T-helper 1 cell treated with Interleukin-12 subunit alpha and Interleukin-12 subunit beta and Interleukin-4 antibody, amounts not matched to agents 30 μg/mL and 1 μg/mL, for 36 hours (primary cell): ENCODE data around the gene ANO9.
"Not testable (repeated sequence)": the region's sequence is repeated elsewhere in the genome, so short reads cannot be mapped to it uniquely, and the experiment has no call there.

Experiments used
- H3K27ac Mint-ChIP-seq: one replicate; pipeline ENCODE4 v1.8.0; 2021; ENCODE audit warnings: mild to moderate bottlenecking, mixed read lengths
- H3K27me3 Mint-ChIP-seq: one replicate; pipeline ENCODE4 v1.8.0; 2021; ENCODE audit warnings: low read depth, mixed read lengths
- H3K36me3 Mint-ChIP-seq: one replicate; pipeline ENCODE4 v1.8.0; 2021; ENCODE audit warnings: low read depth, mixed read lengths
- H3K4me1 Mint-ChIP-seq: one replicate; pipeline ENCODE4 v1.8.0; 2021; ENCODE audit warnings: low read depth, mixed read lengths
- H3K4me3 Mint-ChIP-seq: one replicate; pipeline ENCODE4 v1.8.0; 2021; ENCODE audit warnings: mild to moderate bottlenecking, moderate library complexity, mixed read lengths
- H3K9me3 Mint-ChIP-seq: one replicate; pipeline ENCODE4 v1.8.0; 2021; ENCODE audit warnings: mixed read lengths

The ANO9 gene

GRCh38 chr11:393219-394033, 48.4 kb downstream of the ANO9 start:
- no peaks in the 10 kb centered on the region for H3K36me3 Mint-ChIP-seq
- H3K27ac Mint-ChIP-seq: no peak overlapping the region
- H3K4me3 Mint-ChIP-seq: no peak overlapping the region
- no peaks in the 10 kb centered on the region for H3K9me3 Mint-ChIP-seq
- H3K4me1 Mint-ChIP-seq: no peaks in the 10 kb centered on the region
- H3K27me3 Mint-ChIP-seq: peaks cover under 1% of the 10 kb centered on the region

GRCh38 chr11:392102-392777, 49.6 kb downstream of the ANO9 start:
- H3K4me3 Mint-ChIP-seq: no peak overlapping the region
- H3K27ac Mint-ChIP-seq: no peak overlapping the region
- peaks cover under 1% of the 10 kb centered on the region for H3K9me3 Mint-ChIP-seq
- no peaks in the 10 kb centered on the region for H3K4me1 Mint-ChIP-seq
- H3K36me3 Mint-ChIP-seq: no peaks in the 10 kb centered on the region
- peaks cover 8% of the 10 kb centered on the region for H3K27me3 Mint-ChIP-seq

GRCh38 chr11:391117-392017, 50.4 kb downstream of the ANO9 start:
- H3K27me3 Mint-ChIP-seq: peaks cover 8% of the 10 kb centered on the region
- no peaks in the 10 kb centered on the region for H3K36me3 Mint-ChIP-seq
- peaks cover 7% of the 10 kb centered on the region for H3K9me3 Mint-ChIP-seq
- H3K4me1 Mint-ChIP-seq: no peaks in the 10 kb centered on the region
- no peak overlapping the region for H3K4me3 Mint-ChIP-seq
- no peak overlapping the region for H3K27ac Mint-ChIP-seq

- Mint-ChIP-seq H3K36me3 (no peaks in the 10 kb centered on the region), H3K4me1 (no peaks in the 10 kb centered on the region), H3K27ac (no peak overlapping the region), H3K9me3 (peaks cover 7% of the 10 kb centered on the region), H3K4me3 (no peak overlapping the region), H3K27me3 (peaks cover 8% of the 10 kb centered on the region)
Measured at GRCh38 chr11:390175-390574, 51.6 kb downstream of the ANO9 start.

- not testable (repeated sequence) for H3K4me3 Mint-ChIP-seq, H3K36me3 Mint-ChIP-seq, H3K4me1 Mint-ChIP-seq, H3K27ac Mint-ChIP-seq, H3K9me3 Mint-ChIP-seq, H3K27me3 Mint-ChIP-seq
Measured at GRCh38 chr11:389369-389768, 52.4 kb downstream of the ANO9 start.

- H3K4me3 Mint-ChIP-seq: no peak overlapping the region
- peaks cover 7% of the 10 kb centered on the region for H3K9me3 Mint-ChIP-seq
- H3K4me1 Mint-ChIP-seq: no peaks in the 10 kb centered on the region
- no peak overlapping the region for H3K27ac Mint-ChIP-seq
- no peaks in the 10 kb centered on the region for H3K36me3 Mint-ChIP-seq
- peaks cover 8% of the 10 kb centered on the region for H3K27me3 Mint-ChIP-seq
Measured at GRCh38 chr11:387193-387793, 54.5 kb downstream of the ANO9 start.

- no peaks in the 10 kb centered on the region for H3K36me3 Mint-ChIP-seq
- H3K9me3 Mint-ChIP-seq: peaks cover 7% of the 10 kb centered on the region
- H3K4me3 Mint-ChIP-seq: no peak overlapping the region
- no peaks in the 10 kb centered on the region for H3K4me1 Mint-ChIP-seq
- H3K27me3 Mint-ChIP-seq: peaks cover 8% of the 10 kb centered on the region
- no peak overlapping the region for H3K27ac Mint-ChIP-seq
Measured at GRCh38 chr11:386483-386882, 55.3 kb downstream of the ANO9 start.

GRCh38 chr11:385594-386351, 56.0 kb downstream of the ANO9 start:
- Mint-ChIP-seq H3K27me3 (peaks cover 8% of the 10 kb centered on the region), H3K36me3 (no peaks in the 10 kb centered on the region), H3K27ac (no peak overlapping the region), H3K4me1 (no peaks in the 10 kb centered on the region), H3K9me3 (peaks cover 7% of the 10 kb centered on the region), H3K4me3 (no peak overlapping the region)

GRCh38 chr11:384511-384910, 57.3 kb downstream of the ANO9 start:
- H3K27me3 Mint-ChIP-seq: peaks cover 8% of the 10 kb centered on the region
- H3K4me3 Mint-ChIP-seq: no peak overlapping the region
- H3K4me1 Mint-ChIP-seq: no peaks in the 10 kb centered on the region
- no peaks in the 10 kb centered on the region for H3K36me3 Mint-ChIP-seq
- H3K9me3 Mint-ChIP-seq: peaks cover 7% of the 10 kb centered on the region
- H3K27ac Mint-ChIP-seq: no peak overlapping the region

GRCh38 chr11:383431-383830, 58.4 kb downstream of the ANO9 start:
- no peak overlapping the region for H3K4me3 Mint-ChIP-seq
- H3K27me3 Mint-ChIP-seq: peaks cover 7% of the 10 kb centered on the region
- H3K9me3 Mint-ChIP-seq: peaks cover 7% of the 10 kb centered on the region
- H3K36me3 Mint-ChIP-seq: no peaks in the 10 kb centered on the region
- no peak overlapping the region for H3K27ac Mint-ChIP-seq
- H3K4me1 Mint-ChIP-seq: no peaks in the 10 kb centered on the region

GRCh38 chr11:382081-382629, 59.7 kb downstream of the ANO9 start:
- no peaks in the 10 kb centered on the region for H3K36me3 Mint-ChIP-seq
- no peaks in the 10 kb centered on the region for H3K27me3 Mint-ChIP-seq
- H3K27ac Mint-ChIP-seq: no peak overlapping the region
- no peaks in the 10 kb centered on the region for H3K4me1 Mint-ChIP-seq
- no peak overlapping the region for H3K4me3 Mint-ChIP-seq
- H3K9me3 Mint-ChIP-seq: peaks cover 5% of the 10 kb centered on the region

GRCh38 chr11:381501-382072, 60.2 kb downstream of the ANO9 start:
- H3K27me3 Mint-ChIP-seq: no peaks in the 10 kb centered on the region
- peaks cover 2% of the 10 kb centered on the region for H3K9me3 Mint-ChIP-seq
- no peaks in the 10 kb centered on the region for H3K4me1 Mint-ChIP-seq
- H3K36me3 Mint-ChIP-seq: no peaks in the 10 kb centered on the region
- no peak overlapping the region for H3K4me3 Mint-ChIP-seq
- no peak overlapping the region for H3K27ac Mint-ChIP-seq

GRCh38 chr11:380996-381395, 60.8 kb downstream of the ANO9 start:
- H3K9me3 Mint-ChIP-seq: no peaks in the 10 kb centered on the region
- H3K27ac Mint-ChIP-seq: no peak overlapping the region
- H3K4me3 Mint-ChIP-seq: no peak overlapping the region

More at GRCh38 chr11:380996-381395, 60.8 kb downstream of the ANO9 start:
- Mint-ChIP-seq H3K27me3 (no peaks in the 10 kb centered on the region), H3K36me3 (no peaks in the 10 kb centered on the region), H3K4me1 (no peaks in the 10 kb centered on the region)
